Activated naive CD4-positive, alpha-beta T cell treated with anti-CD3 and anti-CD28 coated beads for 36 hours (primary cell): ENCODE results near the gene TTC39C. TPM values are rescaled to one million over a fixed set of nuclear protein-coding genes. Genes with fewer than 3 reads are reported as not detected.
A peak's percentile ranks its signal among the peaks of the same experiment; 100 is the strongest.

Experiments
- CTCF ChIA-PET: fragments of 350-600 bp; sonication (Branson Sonifier 250); formaldehyde crosslinking; loops from one replicate; lab custom pipeline; 2021; ENCODE audit warnings: antibody characterized with exemption; lab: Charles Lee
- DNase-seq: peaks from one replicate; pipeline ENCODE4 v3.0.0-alpha.2; 2020
- H3K27ac Mint-ChIP-seq: one replicate; pipeline ENCODE4 v1.8.0; 2021; ENCODE audit warnings: mild to moderate bottlenecking, mixed read lengths
- H3K27me3 Mint-ChIP-seq: one replicate; pipeline ENCODE4 v1.8.0; 2021; ENCODE audit warnings: low read depth, mixed read lengths
- H3K36me3 Mint-ChIP-seq: one replicate; pipeline ENCODE4 v1.8.0; 2021; ENCODE audit warnings: low read depth, mixed read lengths
- H3K4me1 Mint-ChIP-seq: one replicate; pipeline ENCODE4 v1.8.0; 2021; ENCODE audit warnings: low read depth, mixed read lengths
- H3K4me3 Mint-ChIP-seq: one replicate; pipeline ENCODE4 v1.8.0; 2021; ENCODE audit warnings: mild to moderate bottlenecking, moderate library complexity, mixed read lengths
- H3K9me3 Mint-ChIP-seq: one replicate; pipeline ENCODE4 v1.8.0; 2021; ENCODE audit warnings: mixed read lengths
- intact Hi-C: fragments of 100-400 bp; cut with micrococcal nuclease; formaldehyde crosslinking; loops from one replicate; pipeline ENCODE4 v1.15.1; 2023
- total RNA-seq, 2 experiments: library from RNA; stranded (reverse); gene quantifications; one replicate each; pipeline ENCODE4 v1.2.3, GENCODE V29; 2021

TTC39C gene
- total RNA-seq, 2 experiments from 2014 or later: 39.9 to 44.2 TPM

- Mint-ChIP-seq H3K36me3 (peaks cover 7% of the 10 kb centered on the region), H3K9me3 (no peaks in the 10 kb centered on the region), H3K27ac (peak overlapping the region; percentile 36), H3K4me1 (peaks cover 28% of the 10 kb centered on the region), H3K4me3 (no peak overlapping the region), H3K27me3 (no peaks in the 10 kb centered on the region)
- intact Hi-C loops: no loop called here
- CTCF ChIA-PET: interaction anchor here (0.9 kb wide), 1 partner anchor 36 kb away, joined by 3 read pairs; no protein-coding TSS in a partner anchor
- DNase-seq: no peak
Measured at GRCh38 chr18:24111936-24112335, 97.4 kb downstream of the TTC39C start.

- H3K27ac Mint-ChIP-seq: no peak overlapping the region
- H3K36me3 Mint-ChIP-seq: peaks cover 7% of the 10 kb centered on the region
- no peaks in the 10 kb centered on the region for H3K9me3 Mint-ChIP-seq
- H3K4me3 Mint-ChIP-seq: no peak overlapping the region
- H3K27me3 Mint-ChIP-seq: no peaks in the 10 kb centered on the region
- CTCF ChIA-PET: interaction anchor here (0.9 kb wide), 1 partner anchor 36 kb away, joined by 3 read pairs; no protein-coding TSS in a partner anchor
- intact Hi-C loops: no loop called here
- DNase-seq: no peak
- peaks cover 28% of the 10 kb centered on the region for H3K4me1 Mint-ChIP-seq
Measured at GRCh38 chr18:24112464-24112863, 97.9 kb downstream of the TTC39C start.

GRCh38 chr18:24112874-24113615 is 98.5 kb downstream of the TTC39C start:
- H3K27ac Mint-ChIP-seq: peak overlapping the region; percentile 5
- peaks cover 8% of the 10 kb centered on the region for H3K36me3 Mint-ChIP-seq
- intact Hi-C loops: no loop called here
- CTCF ChIA-PET: no interaction called here
- no peaks in the 10 kb centered on the region for H3K9me3 Mint-ChIP-seq
- H3K4me1 Mint-ChIP-seq: peaks cover 28% of the 10 kb centered on the region
- DNase-seq: no peak
- H3K4me3 Mint-ChIP-seq: no peak overlapping the region
- H3K27me3 Mint-ChIP-seq: no peaks in the 10 kb centered on the region

GRCh38 chr18:24114924-24115549 is 100.5 kb downstream of the TTC39C start:
- Mint-ChIP-seq H3K9me3 (no peaks in the 10 kb centered on the region), H3K36me3 (peaks cover 11% of the 10 kb centered on the region), H3K4me3 (no peak overlapping the region), H3K27me3 (no peaks in the 10 kb centered on the region), H3K4me1 (peaks cover 28% of the 10 kb centered on the region), H3K27ac (no peak overlapping the region)
- CTCF ChIA-PET: interaction anchor here (1.1 to 1.4 kb wide), 3 partner anchors 196 to 412 kb away, joined by 3 to 4 read pairs (median 3); no protein-coding TSS in a partner anchor
- no peak for DNase-seq
- intact Hi-C loops: no loop called here

GRCh38 chr18:24115628-24116027 is 101.1 kb downstream of the TTC39C start:
- CTCF ChIA-PET: interaction anchor here (1.0 to 1.1 kb wide), 3 partner anchors 98 to 413 kb away, joined by 3 read pairs; no protein-coding TSS in a partner anchor
- H3K36me3 Mint-ChIP-seq: peaks cover 13% of the 10 kb centered on the region
- no peak overlapping the region for H3K4me3 Mint-ChIP-seq
- peaks cover 28% of the 10 kb centered on the region for H3K4me1 Mint-ChIP-seq
- no peak for DNase-seq
- H3K9me3 Mint-ChIP-seq: no peaks in the 10 kb centered on the region
- no peaks in the 10 kb centered on the region for H3K27me3 Mint-ChIP-seq
- H3K27ac Mint-ChIP-seq: no peak overlapping the region
- intact Hi-C loops: no loop called here

GRCh38 chr18:24118750-24119577 is 104.4 kb downstream of the TTC39C start:
- CTCF ChIA-PET: interaction anchor here (0.7 to 1.5 kb wide), 11 partner anchors 12 to 497 kb away, joined by 3 to 9 read pairs (median 3); no protein-coding TSS in a partner anchor
- Mint-ChIP-seq H3K4me3 (no peak overlapping the region), H3K4me1 (peaks cover 15% of the 10 kb centered on the region), H3K27ac (peak overlapping the region; percentile 38), H3K9me3 (no peaks in the 10 kb centered on the region), H3K36me3 (peaks cover 15% of the 10 kb centered on the region), H3K27me3 (no peaks in the 10 kb centered on the region)
- intact Hi-C loops: loop anchor here (1.0 to 2.0 kb wide), 9 partner anchors 43 to 616 kb away; partner anchors contain the start of gene RMC1
- DNase-seq: peak; percentile 91

GRCh38 chr18:24120676-24121075 is 106.1 kb downstream of the TTC39C start:
- DNase-seq: no peak
- Mint-ChIP-seq H3K4me3 (no peak overlapping the region), H3K36me3 (peaks cover 14% of the 10 kb centered on the region), H3K27me3 (no peaks in the 10 kb centered on the region), H3K4me1 (peaks cover 3% of the 10 kb centered on the region), H3K27ac (no peak overlapping the region), H3K9me3 (no peaks in the 10 kb centered on the region)
- CTCF ChIA-PET: interaction anchor here (0.6 to 1.7 kb wide), 4 partner anchors 40 to 589 kb away, joined by 3 to 9 read pairs (median 6); no protein-coding TSS in a partner anchor
- intact Hi-C loops: no loop called here

- Mint-ChIP-seq H3K27me3 (no peaks in the 10 kb centered on the region), H3K4me1 (no peaks in the 10 kb centered on the region), H3K4me3 (no peak overlapping the region), H3K36me3 (peaks cover 12% of the 10 kb centered on the region), H3K27ac (no peak overlapping the region), H3K9me3 (no peaks in the 10 kb centered on the region)
- CTCF ChIA-PET: interaction anchor here (1.5 kb wide), 1 partner anchor 203 kb away, joined by 3 read pairs; no protein-coding TSS in a partner anchor
- DNase-seq: no peak
- intact Hi-C loops: no loop called here
Measured at GRCh38 chr18:24121625-24122024, 107.1 kb downstream of the TTC39C start.

GRCh38 chr18:24126155-24126961 is 111.8 kb downstream of the TTC39C start:
- intact Hi-C loops: no loop called here
- Mint-ChIP-seq H3K27me3 (no peaks in the 10 kb centered on the region), H3K4me3 (no peak overlapping the region), H3K27ac (no peak overlapping the region), H3K36me3 (peaks cover 12% of the 10 kb centered on the region), H3K4me1 (no peaks in the 10 kb centered on the region), H3K9me3 (no peaks in the 10 kb centered on the region)
- no peak for DNase-seq
- CTCF ChIA-PET: interaction anchor here (1.1 to 1.6 kb wide), 2 partner anchors 10 to 208 kb away, joined by 4 read pairs; no protein-coding TSS in a partner anchor

- no peak overlapping the region for H3K4me3 Mint-ChIP-seq
- peaks cover 12% of the 10 kb centered on the region for H3K36me3 Mint-ChIP-seq
- DNase-seq: no peak
- H3K27me3 Mint-ChIP-seq: no peaks in the 10 kb centered on the region
- no peak overlapping the region for H3K27ac Mint-ChIP-seq
- no peaks in the 10 kb centered on the region for H3K4me1 Mint-ChIP-seq
- CTCF ChIA-PET: interaction anchor here (1.2 kb wide), 1 partner anchor 209 kb away, joined by 3 read pairs; no protein-coding TSS in a partner anchor
- no peaks in the 10 kb centered on the region for H3K9me3 Mint-ChIP-seq
- intact Hi-C loops: no loop called here
Measured at GRCh38 chr18:24127735-24128134, 113.2 kb downstream of the TTC39C start.

- Mint-ChIP-seq H3K36me3 (peaks cover 12% of the 10 kb centered on the region), H3K4me1 (no peaks in the 10 kb centered on the region), H3K4me3 (no peak overlapping the region), H3K27me3 (no peaks in the 10 kb centered on the region), H3K9me3 (no peaks in the 10 kb centered on the region), H3K27ac (no peak overlapping the region)
- intact Hi-C loops: no loop called here
- no peak for DNase-seq
- CTCF ChIA-PET: no interaction called here
Measured at GRCh38 chr18:24128700-24129099, 114.1 kb downstream of the TTC39C start.
